NCI-H1105 treated with DMSO at 0.1 percent for 48 hours (cell line): ENCODE data around the gene PACC1.
"Not testable (repeated sequence)": the region's sequence is repeated elsewhere in the genome, so short reads cannot be mapped to it uniquely, and the experiment has no call there.

Experiments used
- DNase-seq: peaks from one replicate; lab custom pipeline; 2025; lab: John Stamatoyannopoulos, UW

Gene PACC1

DNA sequence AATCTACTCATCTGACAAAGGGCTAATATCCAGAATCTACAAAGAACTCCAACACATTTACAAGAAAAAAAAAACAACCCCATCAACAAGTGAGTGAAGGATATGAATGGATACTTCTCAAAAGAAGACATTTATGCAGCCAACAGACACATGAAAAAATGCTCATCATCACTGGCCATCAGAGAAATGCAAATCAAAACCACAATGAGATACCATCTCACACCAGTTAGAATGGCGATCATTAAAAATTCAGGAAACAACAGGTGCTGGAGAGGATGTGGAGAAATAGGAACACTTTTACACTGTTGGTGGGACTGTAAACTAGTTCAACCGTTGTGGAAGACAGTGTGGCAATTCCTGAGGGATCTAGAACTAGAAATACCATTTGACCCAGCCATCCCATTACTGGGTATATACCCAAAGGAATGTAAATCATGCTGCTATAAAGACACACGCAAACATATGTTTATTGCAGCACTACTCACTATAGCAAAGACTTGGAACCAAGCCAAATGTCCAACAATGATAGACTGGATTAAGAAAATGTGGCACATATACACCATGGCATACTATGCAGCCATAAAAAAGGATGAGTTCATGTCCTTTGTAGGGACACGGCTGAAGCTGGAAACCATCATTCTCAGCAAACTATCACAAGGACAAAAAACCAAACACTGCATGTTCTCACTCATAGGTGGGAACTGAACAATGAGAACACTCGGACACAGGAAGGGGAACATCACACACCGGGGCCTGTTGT lies 18.8 kb downstream of the PACC1 start:
- DNase-seq = not testable (repeated sequence)

- DNase-seq = no peak
Observed at GRCh38 chr1:212388985-212389716, 25.5 kb downstream of the PACC1 start.

DNA sequence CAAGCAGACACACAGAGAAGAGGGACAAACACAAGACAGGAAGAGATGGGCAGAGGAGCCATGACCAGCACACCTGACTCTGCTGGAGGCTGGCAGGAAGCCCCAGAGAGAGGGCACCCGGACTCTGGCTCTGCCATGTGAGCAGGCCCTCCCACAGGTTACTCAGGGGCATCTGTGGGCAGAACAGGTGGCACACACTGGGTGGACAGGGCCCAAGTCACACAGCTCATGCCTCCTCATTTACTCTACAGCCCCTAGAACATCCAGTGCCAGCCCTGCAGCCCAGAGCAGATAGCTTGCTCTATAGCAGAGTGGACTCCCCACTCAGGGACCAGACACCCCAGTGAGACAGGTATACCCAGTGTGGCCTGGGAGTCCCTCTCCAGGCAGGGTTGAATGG lies 28.7 kb downstream of the PACC1 start:
- no peak for DNase-seq

DNA sequence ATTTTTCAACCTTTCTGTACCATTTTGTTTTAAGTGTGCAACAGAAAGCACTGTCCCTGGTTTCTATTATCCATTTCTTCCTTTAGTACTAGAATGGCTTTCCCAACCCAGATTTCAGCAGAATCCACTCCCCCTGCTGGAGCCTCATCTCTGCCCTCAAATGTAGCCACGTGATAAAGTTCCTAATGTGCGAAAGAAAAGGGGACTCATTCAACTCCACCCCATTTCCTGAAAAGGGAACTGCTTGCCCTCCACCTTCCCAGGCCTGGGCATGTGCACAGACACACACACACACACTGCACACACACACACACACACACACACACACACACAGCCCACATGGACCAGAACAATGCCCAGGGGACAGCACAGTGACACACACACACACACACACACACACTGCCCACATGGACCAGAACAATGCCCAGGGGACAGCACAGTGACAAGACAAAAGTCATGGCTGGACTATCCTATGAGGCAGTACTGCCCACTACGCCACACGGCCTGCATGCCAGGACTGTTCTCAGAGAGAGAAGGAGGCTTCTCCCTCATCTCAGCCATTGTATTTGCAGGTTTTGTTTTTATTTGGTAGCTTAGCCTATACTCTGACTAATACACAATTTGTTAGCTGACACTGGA lies 33.2 kb downstream of the PACC1 start:
- no peak for DNase-seq

GRCh38 chr1:212379366-212379765 lies 35.3 kb downstream of the PACC1 start:
- DNase-seq = no peak

GRCh38 chr1:212377644-212378043 lies 37.0 kb downstream of the PACC1 start:
- DNase-seq = no peak

DNA sequence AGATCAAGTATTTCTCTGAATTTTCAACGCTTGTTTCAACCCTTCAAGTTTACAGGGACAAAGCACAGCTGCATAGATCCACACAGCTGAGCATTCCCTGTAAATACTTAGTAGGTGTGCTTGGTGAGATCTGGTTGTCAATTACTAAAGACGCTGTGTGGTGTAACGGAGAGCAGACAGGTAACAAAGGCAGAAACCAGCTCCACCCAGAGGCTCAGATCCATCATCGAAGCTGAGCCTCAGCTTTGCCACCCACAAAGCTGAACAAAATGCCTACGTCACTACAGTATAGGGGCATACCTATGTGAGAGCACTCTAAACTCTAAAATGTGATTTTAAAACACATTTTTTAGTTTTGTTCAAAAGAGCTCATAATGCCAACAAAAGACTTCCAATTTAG lies 38.7 kb downstream of the PACC1 start:
- no peak for DNase-seq

- DNase-seq = peak; percentile 63
Observed at GRCh38 chr1:212368073-212368484, 46.6 kb downstream of the PACC1 start.

GRCh38 chr1:212367474-212368072 lies 47.1 kb downstream of the PACC1 start:
- DNase-seq = no peak

DNA sequence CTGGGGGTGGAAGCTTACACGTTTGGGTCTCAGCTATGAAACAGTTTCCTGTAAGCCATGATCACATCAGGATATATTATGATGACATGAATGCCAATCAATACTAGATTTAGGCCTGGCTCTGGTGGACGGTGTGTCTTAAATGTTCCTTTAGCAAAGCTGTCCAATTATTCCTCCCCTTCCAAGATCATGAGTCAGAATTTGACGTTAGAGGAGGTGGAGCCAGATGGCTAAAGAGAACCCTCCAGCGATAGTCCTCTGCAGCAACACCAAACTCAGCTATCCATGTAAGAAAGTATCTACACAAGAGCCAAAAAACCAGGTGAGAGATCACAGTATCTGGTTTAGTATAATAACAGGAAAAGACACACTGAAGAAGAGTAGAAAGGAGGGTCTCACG lies 47.8 kb downstream of the PACC1 start:
- no peak for DNase-seq

GRCh38 chr1:212364985-212365384 lies 49.7 kb downstream of the PACC1 start:
- no peak for DNase-seq

DNA sequence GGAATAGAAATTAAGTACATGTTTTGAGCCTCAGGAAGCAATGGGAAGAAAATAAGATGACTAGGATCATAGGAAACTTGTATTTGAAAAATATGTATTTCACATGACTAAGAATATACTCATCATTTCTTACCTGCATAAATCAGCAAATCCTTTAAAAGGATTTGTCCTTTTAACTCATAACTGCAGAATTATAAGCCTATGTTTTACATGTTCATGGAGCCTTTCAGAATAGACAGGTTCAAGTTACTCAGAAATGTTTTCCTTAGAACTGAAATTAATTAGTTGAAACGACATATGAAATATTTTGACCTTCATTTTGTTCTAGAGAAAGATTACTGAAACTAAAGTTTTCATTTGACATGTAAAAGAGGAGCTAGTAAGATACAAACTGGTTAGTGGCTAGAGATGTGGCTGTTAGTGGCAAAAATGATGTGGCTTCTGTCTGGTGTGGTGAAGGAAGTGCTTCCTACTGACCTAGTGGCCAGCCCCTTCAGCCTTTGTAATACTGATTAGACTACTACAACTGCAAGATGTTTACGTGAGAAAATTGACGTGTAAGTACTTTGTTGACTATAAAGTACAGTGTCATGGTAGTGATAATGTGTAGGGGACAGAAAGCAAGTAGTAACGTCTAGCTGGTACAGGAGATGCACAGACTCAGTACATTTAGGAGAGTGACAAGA lies 54.7 kb downstream of the PACC1 start:
- DNase-seq = no peak

DNA sequence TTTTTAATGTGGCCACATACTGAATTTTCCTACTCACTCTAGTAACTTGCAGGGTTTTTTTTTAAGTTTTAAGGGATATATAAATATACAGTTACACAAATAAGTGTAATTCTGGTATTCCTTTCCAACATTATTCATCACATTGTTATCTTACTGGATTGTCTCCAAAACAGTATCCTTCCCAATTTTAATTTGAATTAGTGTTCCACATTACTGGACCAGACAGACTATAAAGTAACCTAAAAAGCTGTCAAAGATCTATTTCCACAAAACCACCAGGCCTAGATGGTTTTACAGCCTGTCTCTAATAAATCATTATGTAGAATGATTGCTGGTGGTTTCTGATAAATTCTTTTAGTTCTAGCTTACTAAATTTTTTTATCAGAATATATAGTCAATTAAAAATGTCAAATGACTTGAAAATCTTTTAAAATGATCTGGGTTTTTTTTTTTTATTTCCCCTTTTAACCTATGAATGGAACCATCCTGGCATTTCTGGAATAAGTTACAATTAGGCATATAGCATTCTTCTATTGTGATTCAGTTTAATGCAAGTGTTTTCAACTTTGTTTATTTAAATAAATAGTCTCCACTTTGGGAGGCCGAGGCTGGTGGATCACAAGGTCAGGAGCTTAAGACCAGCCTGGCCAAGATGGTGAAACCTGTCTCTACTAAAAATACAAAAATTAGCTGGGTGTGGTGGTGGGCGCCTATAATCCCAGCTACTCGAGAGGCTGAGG lies 59.3 kb downstream of the PACC1 start:
- DNase-seq = no peak

DNA sequence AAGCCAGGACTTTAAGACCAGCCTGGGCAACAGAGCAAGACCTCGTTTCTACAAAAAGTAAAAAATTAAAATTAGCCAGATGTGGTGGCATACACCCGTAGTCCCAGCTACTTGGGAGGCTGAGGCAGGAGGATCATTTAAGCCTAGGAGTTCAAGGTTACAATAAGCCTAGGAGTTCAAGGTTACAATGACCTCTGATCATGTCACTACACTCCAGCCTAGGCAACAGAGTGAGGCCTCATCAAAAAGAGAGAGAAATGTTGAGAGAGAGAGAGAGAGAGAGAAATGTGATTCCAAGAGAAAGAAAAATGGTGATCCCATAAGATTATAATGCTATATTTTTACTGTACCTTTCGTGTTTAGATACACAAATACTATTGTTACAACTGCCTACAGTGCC lies 60.2 kb downstream of the PACC1 start:
- no peak for DNase-seq

DNA sequence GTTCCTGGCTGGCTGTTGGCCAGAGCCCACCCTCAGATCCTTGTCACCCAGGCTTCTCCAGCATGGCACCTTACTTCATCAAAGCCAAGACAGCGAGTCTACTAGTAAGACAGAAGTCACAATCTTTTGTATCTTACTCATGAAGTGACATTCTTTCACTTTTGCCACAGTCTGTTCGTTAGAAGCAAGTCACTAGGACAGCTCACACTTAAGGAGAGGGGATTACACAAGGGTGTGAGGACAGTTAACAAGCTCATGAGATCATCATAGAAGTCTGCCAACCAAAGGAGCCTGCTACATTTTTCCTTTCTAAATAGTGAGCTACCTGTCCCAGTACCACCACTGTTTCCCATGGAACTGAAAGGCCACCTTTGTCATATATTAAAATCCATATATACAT lies 61.5 kb downstream of the PACC1 start:
- no peak for DNase-seq

GRCh38 chr1:212351588-212352362 lies 62.9 kb downstream of the PACC1 start:
- DNase-seq = no peak

DNA sequence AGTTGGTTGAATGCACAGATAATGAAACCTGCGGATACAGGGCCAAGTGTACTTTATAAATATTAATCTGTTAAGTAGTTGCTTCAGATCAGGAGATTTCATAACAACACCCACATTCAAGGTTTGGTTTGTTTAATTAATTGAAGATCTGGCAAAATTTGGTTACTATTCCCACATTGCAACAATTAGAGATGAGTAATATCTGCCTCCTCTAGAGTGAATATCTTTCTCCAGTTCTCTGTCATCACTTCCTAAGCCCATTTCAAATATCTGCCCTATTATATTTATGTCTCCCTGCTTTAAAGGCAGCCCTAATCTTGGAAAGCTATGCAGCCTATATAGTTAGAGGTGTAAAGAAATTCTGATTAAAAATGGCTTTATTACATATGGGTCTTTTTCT lies 68.1 kb downstream of the PACC1 start:
- no peak for DNase-seq

DNA sequence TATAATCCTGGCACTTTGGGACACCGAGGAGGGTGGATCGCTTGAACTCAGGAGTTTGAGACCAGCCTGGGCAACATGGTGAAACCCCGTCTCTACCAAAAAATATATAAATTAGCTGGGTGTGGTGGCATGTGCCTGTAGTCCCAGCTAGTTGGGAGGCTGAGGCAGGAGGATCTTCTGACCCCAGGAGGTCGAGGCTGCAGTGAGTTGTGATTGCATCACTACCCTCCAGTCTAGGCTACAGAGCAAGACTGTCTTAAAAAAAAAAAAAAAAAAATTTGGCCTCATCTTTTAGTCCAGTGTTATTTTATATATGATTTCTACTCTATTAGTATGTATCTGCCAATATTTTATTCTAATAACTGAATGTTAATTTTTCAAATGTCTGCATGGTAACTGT lies 69.8 kb downstream of the PACC1 start:
- DNase-seq = no peak

GRCh38 chr1:212341090-212341489 lies 73.6 kb downstream of the PACC1 start:
- DNase-seq = no peak

DNA sequence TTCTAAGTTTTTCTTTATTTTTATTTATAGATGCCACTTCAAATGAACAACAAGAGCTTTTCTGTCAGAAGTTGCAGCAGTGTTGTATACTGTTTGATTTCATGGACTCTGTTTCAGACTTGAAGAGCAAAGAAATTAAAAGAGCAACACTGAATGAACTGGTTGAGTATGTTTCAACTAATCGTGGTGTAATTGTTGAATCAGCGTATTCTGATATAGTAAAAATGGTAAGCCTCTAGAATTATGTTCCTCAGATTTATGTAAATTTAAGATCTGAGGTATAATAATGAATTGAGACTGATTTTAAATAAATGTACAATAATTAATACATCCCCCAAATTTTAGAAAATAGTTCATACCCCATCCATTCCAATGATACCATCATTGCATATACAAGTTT lies 85.6 kb downstream of the PACC1 start:
- DNase-seq = no peak

DNA sequence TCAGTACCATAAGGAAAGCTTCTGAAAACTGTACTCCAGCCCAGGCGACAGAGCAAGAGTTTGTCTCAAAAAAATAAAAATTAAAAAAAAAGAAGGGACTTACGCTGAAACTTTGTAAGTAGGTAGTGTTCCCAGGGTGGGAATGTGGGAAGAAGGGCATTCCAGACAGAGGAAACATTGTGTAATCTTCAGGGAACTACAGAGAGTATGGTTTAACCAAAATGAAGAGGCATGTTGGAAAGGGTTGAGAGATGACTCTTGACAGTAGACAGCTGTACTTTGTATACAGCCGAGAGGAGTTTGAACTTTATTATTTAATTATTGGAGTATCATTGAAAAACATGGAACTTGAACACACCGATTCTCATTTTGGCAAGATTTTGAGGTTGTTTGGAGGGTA lies 86.4 kb downstream of the PACC1 start:
- no peak for DNase-seq
